H1 (cell line): ENCODE measurements around the gene CACNA1D. TPM values are rescaled to one million over a fixed set of nuclear protein-coding genes. Genes with fewer than 3 reads are reported as not detected.

Experiments used
- CTCF ChIA-PET: fragments of 300-600 bp; sonication (Branson Sonifier 250); formaldehyde crosslinking; loops from one replicate; lab custom pipeline; 2021; ENCODE audit not compliant: partially characterized antibody; lab: Charles Lee
- POLR2A ChIA-PET: fragments of 300-600 bp; sonication (Branson Sonifier 250); formaldehyde crosslinking; loops from one replicate; lab custom pipeline; 2021; ENCODE audit warnings: inconsistent platforms; ENCODE audit not compliant: partially characterized antibody; lab: Charles Lee
- DNase-seq, 2 experiments: peaks; one replicate each; pipeline versions ENCODE4 v3.0.0 to v3.0.0-alpha.2; 2010 to 2022; ENCODE audit warnings: low spot score in 2 of 2, low read depth in 1 of 2, mixed read lengths in 1 of 2
- FAIRE-seq: peaks from 2 replicates; lab custom pipeline; 2011; peaks lifted over from hg19 to GRCh38; lab: Jason Lieb, UNC
- H2AFZ ChIP-seq: 2 replicates; pipeline ENCODE4 v1.8.1; 2012; ENCODE audit warnings: low read length, inconsistent platforms
- H2AK5ac ChIP-seq: 2 replicates; pipeline ENCODE4 v1.6.1; 2013; ENCODE audit warnings: low read depth, low read length
- H2BK120ac ChIP-seq: replicated peaks from 2 replicates; pipeline ENCODE3; 2013; ENCODE audit warnings: low read depth, low read length, inconsistent platforms
- H2BK12ac ChIP-seq: 2 replicates; pipeline ENCODE4 v1.6.1; 2013; ENCODE audit warnings: low read depth, low read length
- H2BK15ac ChIP-seq: 2 replicates; pipeline ENCODE4 v1.6.1; 2013; ENCODE audit warnings: low read length
- H2BK20ac ChIP-seq: 2 replicates; pipeline ENCODE4 v1.6.1; 2013; ENCODE audit warnings: low read length
- H2BK5ac ChIP-seq: 2 replicates; pipeline ENCODE4 v1.6.1; 2013; ENCODE audit warnings: low read depth, low read length
- H3K14ac ChIP-seq: 2 replicates; pipeline ENCODE4 v1.6.1; 2013; ENCODE audit warnings: inconsistent platforms; ENCODE audit not compliant: insufficient read length
- H3K18ac ChIP-seq: 2 replicates; pipeline ENCODE4 v1.6.1; 2013; ENCODE audit warnings: low read length; ENCODE audit errors: extremely low read depth
- H3K23ac ChIP-seq: 2 replicates; pipeline ENCODE4 v1.6.1; 2013; ENCODE audit warnings: inconsistent platforms; ENCODE audit not compliant: insufficient read length
- H3K23me2 ChIP-seq: 2 replicates; pipeline ENCODE4 v1.6.1; 2013; ENCODE audit warnings: low read depth, low read length
- H3K27ac ChIP-seq: 2 replicates; pipeline ENCODE4 v1.6.1; 2011; ENCODE audit warnings: low read depth, low read length, inconsistent platforms
- H3K27me3 ChIP-seq, 4 experiments: replicated peaks in 1 of 4; 1 replicate in 1 of 4; 2 replicates in 3 of 4; pipeline versions ENCODE4 v1.6.1 to v1.8.1; 2011 to 2013; ENCODE audit warnings: low read length in 3 of 4, mild to moderate bottlenecking in 3 of 4, inconsistent platforms in 2 of 4, mixed read lengths in 2 of 4, moderate library complexity in 1 of 4; ENCODE audit not compliant: control insufficient read depth in 3 of 4, insufficient read depth in 3 of 4; ENCODE audit errors: extremely low read depth in 1 of 4
- H3K36me3 ChIP-seq, 4 experiments: 2 replicates each; pipeline versions ENCODE4 v1.6.1 to v1.8.1; 2011 to 2013; ENCODE audit warnings: mild to moderate bottlenecking in 4 of 4, low read length in 3 of 4, moderate library complexity in 2 of 4, control low read depth in 1 of 4, inconsistent platforms in 1 of 4; ENCODE audit not compliant: insufficient read depth in 4 of 4, control insufficient read depth in 2 of 4
- H3K4ac ChIP-seq: replicated peaks from 2 replicates; pipeline ENCODE3; 2013; ENCODE audit warnings: low read length, low read depth, mixed read lengths, inconsistent platforms; ENCODE audit not compliant: insufficient read length
- H3K4me1 ChIP-seq, 4 experiments: replicated peaks in 1 of 4; 1 replicate in 1 of 4; 2 replicates in 3 of 4; pipeline versions ENCODE4 v1.6.1 to v1.8.1; 2011 to 2013; ENCODE audit warnings: low read length in 3 of 4, inconsistent platforms in 2 of 4, mixed read lengths in 1 of 4; ENCODE audit not compliant: insufficient read depth in 4 of 4, control insufficient read depth in 3 of 4
- H3K4me2 ChIP-seq, 2 experiments: 2 replicates each; pipeline versions ENCODE4 v1.6.1 to v1.8.1; 2011 to 2013; ENCODE audit warnings: low read depth in 2 of 2, low read length in 2 of 2, control low read depth in 1 of 2, inconsistent platforms in 1 of 2, mild to moderate bottlenecking in 1 of 2; ENCODE audit not compliant: insufficient read depth in 1 of 2
- H3K4me3 ChIP-seq, 4 experiments: fragments of 200-600, 300-600 bp in 1 of 4; sonication (generic), shearing (Covaris generic), sonication (Bioruptor Twin) in 1 of 4; 2 replicates each; pipeline versions ENCODE4 v1.5.1 to v1.8.1; 2011 to 2016; ENCODE audit warnings: low read length in 4 of 4, low read depth in 3 of 4, control low read depth in 2 of 4, inconsistent platforms in 2 of 4, mild to moderate bottlenecking in 2 of 4, mixed read lengths in 1 of 4, moderate library complexity in 1 of 4; ENCODE audit not compliant: insufficient read depth in 2 of 4; ENCODE audit errors: extremely low read depth in 1 of 4
- H3K56ac ChIP-seq: replicated peaks from 2 replicates; pipeline ENCODE3; 2013; ENCODE audit warnings: low read depth, mild to moderate bottlenecking, mixed read lengths, low read length, inconsistent platforms; ENCODE audit not compliant: insufficient read length
- H3K79me1 ChIP-seq: 2 replicates; pipeline ENCODE4 v1.6.1; 2013; ENCODE audit warnings: low read depth, low read length, control low read depth
- H3K79me2 ChIP-seq, 2 experiments: 2 replicates each; pipeline versions ENCODE4 v1.6.1 to v1.8.1; 2012 to 2013; ENCODE audit warnings: low read length in 2 of 2, mild to moderate bottlenecking in 2 of 2, inconsistent platforms in 1 of 2; ENCODE audit not compliant: insufficient read depth in 2 of 2, control insufficient read depth in 1 of 2
- H3K9ac ChIP-seq, 4 experiments: replicated peaks in 1 of 4; 1 replicate in 1 of 4; 2 replicates in 3 of 4; pipeline versions ENCODE4 v1.6.1 to v1.8.1; 2011 to 2013; ENCODE audit warnings: low read depth in 3 of 4, low read length in 3 of 4, control low read depth in 2 of 4, mild to moderate bottlenecking in 2 of 4, moderate library complexity in 2 of 4, inconsistent platforms in 1 of 4; ENCODE audit errors: extremely low read depth in 1 of 4
- H3K9me3 ChIP-seq, 2 experiments: 2 replicates each; pipeline versions ENCODE4 v1.6.1 to v1.8.1; 2012 to 2013; ENCODE audit warnings: mild to moderate bottlenecking in 2 of 2, moderate library complexity in 2 of 2, control low read depth in 1 of 2, inconsistent platforms in 1 of 2, low read depth in 1 of 2, low read length in 1 of 2, mixed read lengths in 1 of 2; ENCODE audit not compliant: insufficient read depth in 2 of 2
- H4K20me1 ChIP-seq, 2 experiments: replicated peaks in 1 of 2; 2 replicates each; pipeline versions ENCODE3 to v1.8.1; 2011 to 2013; ENCODE audit warnings: inconsistent platforms in 2 of 2, low read length in 2 of 2, mild to moderate bottlenecking in 1 of 2; ENCODE audit not compliant: insufficient read depth in 2 of 2, control insufficient read depth in 1 of 2
- H4K5ac ChIP-seq: 2 replicates; pipeline ENCODE4 v1.6.1; 2013; ENCODE audit warnings: low read length, low read depth, mixed read lengths, inconsistent platforms; ENCODE audit not compliant: insufficient read length
- H4K8ac ChIP-seq: 2 replicates; pipeline ENCODE4 v1.8.0; 2013; ENCODE audit warnings: mild to moderate bottlenecking, moderate library complexity, low read length, inconsistent platforms; ENCODE audit not compliant: insufficient read depth; ENCODE audit errors: extremely low read depth
- H4K91ac ChIP-seq: replicated peaks from 2 replicates; pipeline ENCODE3; 2013; ENCODE audit warnings: low read length, mixed read lengths, inconsistent platforms; ENCODE audit not compliant: insufficient read length
- RAD21 ChIP-seq, 2 experiments: IDR thresholded peaks in 1 of 2; conservative IDR thresholded peaks in 1 of 2; 2 replicates each; pipeline ENCODE4 v1.6.1; 2011; ENCODE audit warnings: low read depth in 2 of 2, low read length in 2 of 2, improper control_type of control experiment in 1 of 2, inconsistent platforms in 1 of 2, mild to moderate bottlenecking in 1 of 2, moderate library complexity in 1 of 2
- YY1 ChIP-seq: IDR thresholded peaks from 2 replicates; pipeline ENCODE4 v1.6.1; 2011; ENCODE audit warnings: low read depth, mild to moderate bottlenecking, low read length
- WGBS, 2 experiments: shearing (Covaris generic) in 1 of 2; methylation state at CpG; one replicate each; pipeline versions ENCODE4 v1.1.6 to v1.1.7; 2013 to 2015; ENCODE audit warnings: low lambda C conversion rate in 2 of 2, mixed read lengths in 2 of 2, inconsistent platforms in 1 of 2, low coverage in 1 of 2, missing lambda C conversion rate in 1 of 2; ENCODE audit not compliant: insufficient replicate concordance in 2 of 2, insufficient coverage in 1 of 2, insufficient read length in 1 of 2; ENCODE audit errors: extremely low coverage in 1 of 2, missing lambda C conversion rate in 1 of 2; 5-methylcytosine and 5-hydroxymethylcytosine counted together
- polyA plus RNA-seq, 7 experiments: library from polyadenylated mRNA; depleted of rRNA in 3 of 7; stranded (reverse) in 5 of 7; unstranded in 2 of 7; fragments of >200 nt in 5 of 7; fragments of 200-250 nt in 2 of 7; gene quantifications; 1 replicate in 5 of 7; 2 replicates in 1 of 7; 4 replicates in 1 of 7; pipeline versions ENCODE4 v1.2.1 to v1.2.3, GENCODE V29; 2011 to 2013; ENCODE audit warnings: missing spikeins in 2 of 7, mixed read lengths in 2 of 7
- total RNA-seq: library from RNA; stranded (reverse); fragmentation: NEBNext Ultra II Directional; extraction: Animal tissue kit (Norgen Biotek cat#: 25700); gene quantifications from 2 replicates; pipeline ENCODE4 v1.2.1, GENCODE V29; 2021
- TF ChIP-seq, protein P1 (sequence below), 3 experiments: IDR thresholded peaks; 1 replicate in 2 of 3; 2 replicates in 1 of 3; pipeline versions ENCODE4 v1.5.1 to v1.6.1; 2011; ENCODE audit warnings: low read length in 3 of 3, mild to moderate bottlenecking in 3 of 3, inconsistent platforms in 2 of 3, low read depth in 1 of 3, moderate library complexity in 1 of 3; ENCODE audit not compliant: insufficient read depth in 1 of 3; ENCODE audit errors: control extremely low read depth in 1 of 3

The CACNA1D gene
- total and polyA plus RNA-seq, 2 of the 8 experiments (the other 6 are each of a cell fraction or from before 2014, with no cell fraction given) = 2.0 to 2.9 TPM

GRCh38 chr3:53754325-53754724 lies 259.9 kb downstream of the CACNA1D start:
- ChIA-PET CTCF (no interaction called here), POLR2A (no interaction called here)
- Histone ChIP-seq H2BK120ac (no peak overlapping the region), H3K27me3 (no peaks in the 10 kb centered on the region; a peak in 2 of 7 replicates), H3K4ac (no peak overlapping the region), H2BK12ac (no peak overlapping the region), H4K91ac (no peak overlapping the region), H2AFZ (no peak overlapping the region), H3K9ac (no peak overlapping the region), H3K4me3 (no peak overlapping the region), H2BK5ac (no peak overlapping the region), H3K9me3 (no peaks in the 10 kb centered on the region), H3K23ac (no peak overlapping the region), H3K18ac (no peak overlapping the region), H3K4me2 (no peak overlapping the region), H3K56ac (no peak overlapping the region), H3K23me2 (no peaks in the 10 kb centered on the region), H2BK20ac (no peak overlapping the region), H3K36me3 (no peaks in the 10 kb centered on the region), H3K27ac (no peak overlapping the region), H2BK15ac (peak overlapping the region; percentile 9; the same call in 1 of the 2 replicates), H2AK5ac (no peak overlapping the region), H3K79me1 (no peaks in the 10 kb centered on the region), H4K5ac (no peak overlapping the region), H4K8ac (no peak overlapping the region)
- no peak for DNase-seq
- WGBS, 2 experiments = 95% methylated on average over 9 of the region's 9 CpGs; no CpG with 5 or more reads in 1 of the 2 experiments
- TF ChIP-seq RAD21 (IDR thresholded peaks at IDR 0.05 in 1 of 2, conservative IDR thresholded peaks at IDR 0.05 in 1 of 2; ENCODE audit: low read depth in 2 of 2, low read length in 2 of 2) = peak in 1 of 2 experiments; percentile 26; a peak in 1 of 4 replicates
- TF ChIP-seq YY1 = no peak
- TF ChIP-seq, protein P1, sequence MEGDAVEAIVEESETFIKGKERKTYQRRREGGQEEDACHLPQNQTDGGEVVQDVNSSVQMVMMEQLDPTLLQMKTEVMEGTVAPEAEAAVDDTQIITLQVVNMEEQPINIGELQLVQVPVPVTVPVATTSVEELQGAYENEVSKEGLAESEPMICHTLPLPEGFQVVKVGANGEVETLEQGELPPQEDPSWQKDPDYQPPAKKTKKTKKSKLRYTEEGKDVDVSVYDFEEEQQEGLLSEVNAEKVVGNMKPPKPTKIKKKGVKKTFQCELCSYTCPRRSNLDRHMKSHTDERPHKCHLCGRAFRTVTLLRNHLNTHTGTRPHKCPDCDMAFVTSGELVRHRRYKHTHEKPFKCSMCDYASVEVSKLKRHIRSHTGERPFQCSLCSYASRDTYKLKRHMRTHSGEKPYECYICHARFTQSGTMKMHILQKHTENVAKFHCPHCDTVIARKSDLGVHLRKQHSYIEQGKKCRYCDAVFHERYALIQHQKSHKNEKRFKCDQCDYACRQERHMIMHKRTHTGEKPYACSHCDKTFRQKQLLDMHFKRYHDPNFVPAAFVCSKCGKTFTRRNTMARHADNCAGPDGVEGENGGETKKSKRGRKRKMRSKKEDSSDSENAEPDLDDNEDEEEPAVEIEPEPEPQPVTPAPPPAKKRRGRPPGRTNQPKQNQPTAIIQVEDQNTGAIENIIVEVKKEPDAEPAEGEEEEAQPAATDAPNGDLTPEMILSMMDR (IDR thresholded peaks at IDR 0.05; ENCODE audit: control extremely low read depth in 1 of 3, insufficient read depth in 1 of 3, low read depth in 1 of 3, low read length in 3 of 3) = peak in 2 of 3 experiments; percentile 1 to 30; a peak in 2 of 4 replicates
- TF ChIP-seq, all 59 proteins: peak for 2
- H4K20me1 ChIP-seq = no peaks in the 10 kb centered on the region
- no peak for FAIRE-seq
- no peaks in the 10 kb centered on the region for H3K79me2 ChIP-seq
- no peak overlapping the region for H3K14ac ChIP-seq
- peaks cover 0 to 4% (median 3%) of the 10 kb centered on the region in 4 experiments; a peak in 5 of 7 replicates for H3K4me1 ChIP-seq
